HG03558 (cell line): ENCODE measurements around the gene BCL2L12.
"Not testable (repeated sequence)": the region's sequence is repeated elsewhere in the genome, so short reads cannot be mapped to it uniquely, and the experiment has no call there.

Experiments used
- ATAC-seq: cut with Tn5 transposase; IDR thresholded peaks from one replicate; pipeline ENCODE4 v1.9.1; 2021; ENCODE audit warnings: moderate number of reproducible peaks; ENCODE audit not compliant: unreplicated experiment; ENCODE audit errors: extremely low read depth

Gene BCL2L12

DNA sequence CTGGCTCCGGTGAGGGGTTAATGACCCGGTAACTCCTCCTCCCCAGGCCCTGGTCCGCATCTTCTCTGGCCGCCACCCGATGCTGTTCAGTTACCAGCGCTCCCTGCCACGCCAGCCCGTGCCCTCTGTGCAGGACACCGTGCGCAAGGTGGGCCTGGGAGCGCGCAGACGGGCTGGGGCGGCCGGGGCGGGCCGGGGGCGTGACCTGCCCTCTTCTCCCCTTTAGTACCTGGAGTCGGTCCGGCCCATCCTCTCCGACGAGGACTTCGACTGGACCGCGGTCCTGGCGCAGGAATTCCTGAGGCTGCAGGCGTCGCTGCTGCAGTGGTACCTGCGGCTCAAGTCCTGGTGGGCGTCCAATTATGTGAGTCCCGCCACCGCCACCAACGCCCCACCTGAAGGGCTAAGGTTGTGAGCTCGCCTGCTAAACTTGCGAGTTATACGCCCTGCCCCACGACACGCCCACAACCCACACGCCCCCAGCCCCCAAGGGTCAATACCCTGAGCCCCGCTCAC is 35.6 kb downstream of the BCL2L12 start:
- ATAC-seq: no peak

DNA sequence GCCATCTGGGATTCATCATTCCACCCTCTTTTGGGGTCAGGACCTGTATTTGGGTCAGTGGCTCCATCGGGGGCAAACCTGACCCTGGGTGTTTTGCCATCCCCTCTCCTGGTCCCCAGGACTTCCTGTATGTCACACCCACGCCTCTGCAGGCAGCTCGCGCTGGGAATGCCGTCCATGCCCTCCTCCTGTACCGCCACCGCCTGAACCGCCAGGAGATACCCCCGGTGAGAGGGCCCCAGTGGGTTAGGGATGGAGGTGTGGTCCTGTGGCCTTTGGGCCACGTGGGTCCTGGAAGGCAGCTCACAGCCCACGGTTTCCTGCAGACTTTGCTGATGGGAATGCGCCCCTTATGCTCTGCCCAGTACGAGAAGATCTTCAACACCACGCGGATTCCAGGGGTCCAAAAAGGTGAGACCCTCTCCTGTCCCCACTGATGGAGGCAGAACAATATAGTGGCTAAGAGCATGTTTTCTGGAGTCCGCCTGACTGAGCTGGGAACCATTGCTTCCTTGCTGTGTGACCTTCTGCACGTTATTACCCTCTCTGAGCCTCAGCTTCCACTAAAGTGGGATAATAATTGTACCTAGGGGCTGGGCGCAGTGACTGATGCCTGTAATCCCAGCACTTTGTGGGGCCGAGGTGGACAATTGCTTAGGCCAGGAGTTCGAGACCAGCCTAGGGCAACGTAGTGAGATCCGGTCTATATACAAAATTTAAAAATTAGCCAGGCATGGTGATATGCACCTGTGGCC is 39.3 kb downstream of the BCL2L12 start:
- ATAC-seq: no peak

DNA sequence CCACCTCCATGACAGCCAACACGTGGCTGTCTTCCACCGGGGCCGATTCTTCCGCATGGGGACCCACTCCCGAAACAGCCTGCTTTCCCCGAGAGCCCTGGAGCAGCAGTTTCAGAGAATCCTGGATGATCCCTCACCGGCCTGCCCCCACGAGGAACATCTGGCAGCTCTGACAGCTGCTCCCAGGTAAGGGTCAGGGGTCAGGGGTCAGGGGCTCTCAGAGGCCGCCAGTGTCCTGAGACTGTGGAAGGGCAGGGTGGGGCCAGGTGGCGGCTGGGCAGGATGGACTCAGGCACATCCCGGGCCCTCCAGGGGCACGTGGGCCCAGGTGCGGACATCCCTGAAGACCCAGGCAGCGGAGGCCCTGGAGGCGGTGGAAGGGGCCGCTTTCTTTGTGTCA is 40.2 kb downstream of the BCL2L12 start:
- ATAC-seq: no peak

DNA sequence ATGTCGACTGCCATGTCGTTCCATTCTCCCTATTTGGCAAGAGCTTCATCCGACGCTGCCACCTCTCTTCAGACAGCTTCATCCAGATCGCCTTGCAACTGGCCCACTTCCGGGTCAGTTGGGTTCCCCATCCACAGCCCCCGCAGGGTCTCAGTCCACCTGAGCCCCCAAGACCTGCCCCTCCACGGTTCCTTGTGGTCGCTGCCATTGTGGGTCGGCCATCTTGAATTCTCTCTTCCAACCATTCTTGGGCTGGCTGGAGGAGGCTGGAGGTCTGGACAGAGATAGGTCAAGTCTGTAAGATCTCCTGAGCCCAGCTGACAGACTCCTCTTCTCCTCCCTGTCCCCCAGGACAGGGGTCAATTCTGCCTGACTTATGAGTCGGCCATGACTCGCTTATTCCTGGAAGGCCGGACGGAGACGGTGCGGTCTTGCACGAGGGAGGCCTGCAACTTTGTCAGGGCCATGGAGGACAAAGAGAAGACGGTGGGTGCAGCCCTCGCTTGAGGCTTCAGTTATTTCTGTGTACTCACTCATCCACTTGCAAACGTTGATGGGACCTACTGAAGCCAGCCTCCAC is 44.7 kb downstream of the BCL2L12 start:
- ATAC-seq: no peak

DNA sequence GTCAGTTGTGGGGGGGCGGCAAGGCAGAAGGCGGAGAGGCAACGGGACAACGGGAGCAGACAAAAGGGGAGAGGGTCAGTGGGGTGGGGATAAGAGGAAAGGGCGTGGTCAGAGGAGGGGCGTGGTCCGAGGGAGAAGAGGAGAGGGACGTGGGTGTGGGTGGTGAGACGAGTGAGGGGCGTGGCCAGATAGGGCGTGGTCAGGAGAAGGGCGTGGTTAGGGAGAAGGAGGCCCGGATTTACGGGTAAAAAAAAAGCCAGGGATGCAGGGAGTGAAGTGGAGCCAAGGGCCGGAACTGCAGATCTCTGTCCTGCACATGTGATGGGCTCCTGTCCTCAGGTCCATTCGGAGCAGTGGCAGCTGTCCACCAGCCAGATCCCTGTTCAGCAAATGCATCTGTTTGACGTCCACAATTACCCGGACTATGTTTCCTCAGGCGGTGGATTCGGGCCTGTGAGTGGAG is 46.7 kb downstream of the BCL2L12 start:
- no peak for ATAC-seq

DNA sequence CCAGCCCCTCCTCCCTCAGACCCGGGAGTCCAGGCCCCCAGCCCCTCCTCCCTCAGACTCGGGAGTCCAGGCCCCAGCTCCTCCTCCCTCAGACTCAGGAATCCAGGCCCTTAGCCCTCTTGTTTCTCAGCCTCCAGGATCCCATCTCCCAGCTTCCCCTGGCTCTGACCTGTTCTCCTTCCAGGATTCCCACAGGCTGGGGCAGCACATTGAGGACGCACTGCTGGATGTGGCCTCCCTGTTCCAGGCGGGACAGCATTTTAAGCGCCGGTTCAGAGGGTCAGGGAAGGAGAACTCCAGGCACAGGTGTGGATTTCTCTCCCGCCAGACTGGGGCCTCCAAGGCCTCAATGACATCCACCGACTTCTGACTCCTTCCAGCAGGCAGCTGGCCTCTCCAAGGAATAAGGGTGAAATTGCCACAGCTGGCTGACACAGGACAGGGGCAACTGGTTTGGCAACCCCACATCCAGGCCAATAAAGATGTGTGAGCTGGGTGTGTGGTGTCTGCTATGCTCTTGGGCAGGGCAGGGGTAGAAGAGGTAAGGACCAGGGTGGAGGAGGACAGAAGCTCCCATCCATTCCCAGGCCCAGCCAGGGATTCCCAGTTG is 47.6 kb downstream of the BCL2L12 start:
- ATAC-seq: no peak

DNA sequence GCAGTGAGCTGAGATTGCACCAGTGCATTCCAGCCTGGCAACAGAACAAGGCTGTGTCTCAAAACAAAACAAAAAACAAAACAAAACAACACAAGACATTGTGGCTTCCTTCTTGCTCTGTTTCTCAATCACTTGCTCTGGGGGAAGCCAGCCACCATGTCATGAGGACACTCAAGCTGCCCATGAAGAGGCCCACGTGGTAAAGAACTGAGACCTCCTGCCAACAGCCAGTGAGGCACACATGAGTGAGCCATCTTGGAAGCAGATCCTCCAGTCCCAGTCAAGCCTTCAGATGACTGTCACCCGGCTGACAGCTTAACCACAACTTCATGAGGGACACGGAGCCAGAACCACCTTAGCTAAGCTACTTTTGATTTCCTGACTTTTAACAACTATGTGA is 50.4 kb downstream of the BCL2L12 start:
- ATAC-seq: no peak

DNA sequence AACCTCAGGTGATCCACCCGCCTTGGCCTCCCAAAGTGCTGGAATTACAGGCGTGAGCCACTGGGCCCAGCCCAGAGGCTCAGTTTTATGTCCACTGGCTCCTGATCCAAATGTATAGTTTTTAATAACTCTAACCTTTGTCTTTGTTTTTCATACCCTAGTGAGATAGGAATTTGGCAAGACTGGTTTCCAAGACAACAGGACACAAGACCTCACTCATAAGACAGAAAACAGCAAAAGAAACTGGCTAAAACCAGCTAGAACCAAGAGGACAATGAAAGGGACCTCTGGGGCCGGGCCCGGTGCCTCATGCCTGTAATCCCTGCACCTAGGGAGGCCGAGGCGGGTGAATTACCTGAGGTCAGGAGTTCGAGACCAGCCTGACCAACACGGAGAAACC is 52.8 kb downstream of the BCL2L12 start:
- no peak for ATAC-seq

DNA sequence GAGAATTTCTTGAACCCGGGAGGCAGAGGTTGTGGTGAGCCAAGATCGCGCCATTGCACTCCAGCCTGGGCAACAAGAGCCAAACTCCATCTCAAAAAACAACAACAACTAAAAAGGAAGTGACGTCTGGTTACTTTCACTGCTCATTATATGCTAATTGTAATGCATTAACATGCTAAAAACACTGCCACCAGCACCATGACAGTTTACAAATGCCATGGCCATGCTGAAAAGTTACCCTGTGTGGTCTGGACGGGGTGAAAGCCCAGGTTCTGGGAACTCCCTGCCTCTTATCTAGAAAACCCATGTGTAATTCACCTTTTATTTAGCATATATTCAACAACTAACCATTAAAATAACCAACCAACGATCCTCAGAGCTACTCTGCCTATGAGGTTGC is 53.3 kb downstream of the BCL2L12 start:
- ATAC-seq: no peak

DNA sequence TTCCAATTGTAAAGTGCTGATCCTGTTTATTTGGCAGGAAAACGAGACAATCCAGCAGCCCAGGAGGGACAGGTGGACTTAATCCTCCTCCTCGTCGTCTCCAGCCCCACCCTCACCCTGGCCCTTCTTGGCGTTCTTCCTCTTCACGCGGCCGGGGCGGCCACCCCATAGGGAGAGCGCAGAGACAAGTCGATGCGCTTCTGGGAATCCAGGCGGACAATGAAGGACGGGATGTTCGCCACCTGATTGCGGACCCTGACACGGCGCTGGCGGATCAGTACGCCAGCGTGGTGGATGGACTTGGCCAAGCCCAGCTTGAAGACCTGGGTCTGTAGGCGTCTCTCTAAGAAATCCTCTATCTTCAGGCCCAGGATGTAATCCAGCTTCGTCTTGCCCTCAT is 53.7 kb downstream of the BCL2L12 start:
- not testable (repeated sequence) for ATAC-seq
